C4-2B (cell line): Measurements from ENCODE around the gene NANP.

Experiments
- ZFX ChIP-seq: fragments of 450-650 bp; IDR thresholded peaks from 2 replicates; pipeline ENCODE4 v1.6.1; 2017
- TF ChIP-seq, protein P1 (sequence below): fragments of 450-650 bp; conservative IDR thresholded peaks from 2 replicates; pipeline ENCODE4 v1.5.1; 2017; ENCODE audit warnings: mild to moderate bottlenecking

DNA sequence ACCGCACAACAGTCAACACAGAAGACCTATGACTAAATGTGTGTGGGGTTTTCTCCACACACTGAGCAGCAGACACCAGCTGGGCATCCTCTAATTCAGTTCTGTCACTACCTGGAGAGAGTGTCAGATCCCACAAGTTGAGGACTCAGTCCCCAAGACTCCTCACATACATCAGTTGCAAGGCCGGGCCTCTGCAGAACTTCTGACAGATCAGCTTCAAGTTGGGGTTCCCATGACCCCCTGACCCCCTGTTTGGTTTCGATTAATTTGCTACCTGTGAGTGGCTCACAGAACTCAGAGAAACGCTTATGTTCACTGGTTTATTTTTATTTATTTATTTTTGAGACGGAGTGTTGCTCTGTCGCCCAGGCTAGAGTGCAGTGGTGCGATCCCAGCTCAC, 35.3 kb downstream of the NANP start:
- TF ChIP-seq, protein P1, sequence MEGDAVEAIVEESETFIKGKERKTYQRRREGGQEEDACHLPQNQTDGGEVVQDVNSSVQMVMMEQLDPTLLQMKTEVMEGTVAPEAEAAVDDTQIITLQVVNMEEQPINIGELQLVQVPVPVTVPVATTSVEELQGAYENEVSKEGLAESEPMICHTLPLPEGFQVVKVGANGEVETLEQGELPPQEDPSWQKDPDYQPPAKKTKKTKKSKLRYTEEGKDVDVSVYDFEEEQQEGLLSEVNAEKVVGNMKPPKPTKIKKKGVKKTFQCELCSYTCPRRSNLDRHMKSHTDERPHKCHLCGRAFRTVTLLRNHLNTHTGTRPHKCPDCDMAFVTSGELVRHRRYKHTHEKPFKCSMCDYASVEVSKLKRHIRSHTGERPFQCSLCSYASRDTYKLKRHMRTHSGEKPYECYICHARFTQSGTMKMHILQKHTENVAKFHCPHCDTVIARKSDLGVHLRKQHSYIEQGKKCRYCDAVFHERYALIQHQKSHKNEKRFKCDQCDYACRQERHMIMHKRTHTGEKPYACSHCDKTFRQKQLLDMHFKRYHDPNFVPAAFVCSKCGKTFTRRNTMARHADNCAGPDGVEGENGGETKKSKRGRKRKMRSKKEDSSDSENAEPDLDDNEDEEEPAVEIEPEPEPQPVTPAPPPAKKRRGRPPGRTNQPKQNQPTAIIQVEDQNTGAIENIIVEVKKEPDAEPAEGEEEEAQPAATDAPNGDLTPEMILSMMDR, result no peak
- TF ChIP-seq ZFX, result no peak
